K562 (cell line): ENCODE results near the gene TRIAP1. TPM values are rescaled to one million over a fixed set of nuclear protein-coding genes. Genes with fewer than 3 reads are reported as not detected.

Source experiments
- ATAC-seq: fragments of 200-7000 bp; cut with Tn5 transposase; 3 replicates; pipeline ENCODE4 v1.9.1; 2020; ENCODE audit warnings: moderate library complexity
- BruUV-seq: library from RNA; stranded (reverse); fragments of 400-500 nt; replicated peaks from 2 replicates; lab custom pipeline; 2021; lab: Mats Ljungman, UMichigan
- CTCF ChIA-PET: fragments of 300-600 bp; formaldehyde crosslinking; extraction: SDS; loops from one replicate; lab custom pipeline; 2021; ENCODE audit warnings: low intra/inter-chr PET ratio; lab: Yijun Ruan, JAX
- POLR2A ChIA-PET: fragments of 300-600, 350-650 bp; sonication (Branson Sonifier 250); formaldehyde crosslinking; extraction: SDS; loops from one replicate; lab custom pipeline; 2021; ENCODE audit warnings: antibody characterized with exemption, inconsistent platforms; lab: Yijun Ruan, JAX
- DNase-seq, 4 experiments: peaks; one replicate each; pipeline versions ENCODE4 v3.0.0 to v3.0.0-alpha.2; 2011 to 2018; ENCODE audit warnings: low spot score in 3 of 4, mixed read lengths in 3 of 4; ENCODE audit errors: extremely low read depth in 1 of 4
- FAIRE-seq: peaks from 2 replicates; lab custom pipeline; 2011; peaks lifted over from hg19 to GRCh38; lab: Jason Lieb, UNC
- H2AFZ ChIP-seq: 2 replicates; pipeline ENCODE4 v1.6.0; 2011; ENCODE audit warnings: low read depth, low read length, control low read depth, inconsistent platforms
- H3K27ac ChIP-seq: fragments of 200-600 bp; 3 replicates; pipeline ENCODE4 v1.8.0; 2011; ENCODE audit warnings: low read depth, mild to moderate bottlenecking, control low read depth, inconsistent platforms, low read length, moderate library complexity, mixed read lengths; ENCODE audit errors: extremely low read depth
- H3K27me3 ChIP-seq, 2 experiments: fragments of 300-600 bp in 1 of 2; 2 replicates in 1 of 2; 3 replicates in 1 of 2; pipeline versions ENCODE4 v1.6.0 to v1.8.0; 2011; ENCODE audit warnings: inconsistent platforms in 2 of 2, low read length in 2 of 2, mild to moderate bottlenecking in 1 of 2, mixed read lengths in 1 of 2, moderate library complexity in 1 of 2; ENCODE audit not compliant: control insufficient read depth in 2 of 2, insufficient read depth in 2 of 2
- H3K36me3 ChIP-seq: fragments of 300-600 bp; 3 replicates; pipeline ENCODE4 v1.8.0; 2011; ENCODE audit warnings: mild to moderate bottlenecking, low read length, inconsistent platforms; ENCODE audit not compliant: control insufficient read depth, insufficient read depth
- H3K4me1 ChIP-seq, 2 experiments: fragments of 200-600 bp in 1 of 2; replicated peaks in 1 of 2; 2 replicates in 1 of 2; 3 replicates in 1 of 2; pipeline versions ENCODE4 v1.5.1 to v1.8.0; 2011; ENCODE audit warnings: inconsistent platforms in 2 of 2, low read length in 2 of 2, mild to moderate bottlenecking in 1 of 2, mixed read lengths in 1 of 2, moderate library complexity in 1 of 2; ENCODE audit not compliant: control insufficient read depth in 2 of 2, insufficient read depth in 2 of 2
- H3K4me2 ChIP-seq: 2 replicates; pipeline ENCODE4 v1.6.1; 2011; ENCODE audit warnings: low read length, control low read depth, inconsistent platforms, mixed read lengths; ENCODE audit not compliant: insufficient read depth
- H3K4me3 ChIP-seq: fragments of 200-600 bp; sonication (generic), shearing (Covaris generic); 2 replicates; pipeline ENCODE4 v1.5.1; 2016; ENCODE audit warnings: control low read depth, inconsistent platforms
- H3K79me2 ChIP-seq: fragments of 200-600 bp; 3 replicates; pipeline ENCODE4 v1.8.0; 2011; ENCODE audit warnings: low read length, inconsistent platforms; ENCODE audit not compliant: control insufficient read depth, insufficient read depth
- H3K9ac ChIP-seq, 2 experiments: 2 replicates each; pipeline versions ENCODE4 v1.6.0 to v1.6.1; 2011; ENCODE audit warnings: low read depth in 2 of 2, low read length in 2 of 2, control low read depth in 1 of 2, inconsistent platforms in 1 of 2, mild to moderate bottlenecking in 1 of 2, mixed read lengths in 1 of 2; ENCODE audit not compliant: insufficient read depth in 1 of 2
- H3K9me1 ChIP-seq: one replicate; pipeline ENCODE4 v1.6.0; 2011; ENCODE audit warnings: inconsistent platforms, mild to moderate bottlenecking, low read length, moderate library complexity; ENCODE audit not compliant: control insufficient read depth, insufficient read depth
- H3K9me3 ChIP-seq: replicated peaks from 2 replicates; pipeline ENCODE4 v1.5.1; 2011; ENCODE audit warnings: low read depth, low read length, inconsistent platforms; ENCODE audit not compliant: control insufficient read depth, insufficient read depth
- H4K20me1 ChIP-seq: replicated peaks from 2 replicates; pipeline ENCODE4 v1.6.1; 2011; ENCODE audit warnings: low read length, inconsistent platforms, mixed read lengths; ENCODE audit not compliant: control insufficient read depth, insufficient read depth
- ATF2 ChIP-seq: sonication (generic); formaldehyde crosslinking; IDR thresholded peaks from 2 replicates; pipeline ENCODE4 v1.8.1; 2022; ENCODE audit warnings: missing genetic modification reagents
- BRD9 ChIP-seq: fragments of 450-650 bp; IDR thresholded peaks from 2 replicates; pipeline ENCODE4 v1.6.1; 2018; ENCODE audit warnings: low read depth; ENCODE audit not compliant: partially characterized antibody
- CC2D1A ChIP-seq: fragments of 450-650 bp; IDR thresholded peaks from 2 replicates; pipeline ENCODE4 v1.6.1; 2017; ENCODE audit warnings: mild to moderate bottlenecking
- CTCF ChIP-seq, 3 experiments: IDR thresholded peaks in 2 of 3; conservative IDR thresholded peaks in 1 of 3; 2 replicates each; pipeline ENCODE4 v1.5.1; 2011 to 2012; ENCODE audit warnings: low read length in 3 of 3, mild to moderate bottlenecking in 3 of 3, control low read depth in 2 of 3, improper control_type of control experiment in 1 of 3, inconsistent platforms in 1 of 3, low read depth in 1 of 3, mixed read lengths in 1 of 3, moderate library complexity in 1 of 3; ENCODE audit not compliant: insufficient read depth in 2 of 3
- FOXK1 ChIP-seq: sonication (generic); formaldehyde crosslinking; IDR thresholded peaks from 2 replicates; pipeline ENCODE4 v1.8.0; 2022; ENCODE audit warnings: missing genetic modification reagents, mild to moderate bottlenecking, borderline replicate concordance
- GTF3C2 ChIP-seq: IDR thresholded peaks from 3 replicates; pipeline ENCODE4 v1.6.1; 2011; ENCODE audit warnings: borderline replicate concordance, mild to moderate bottlenecking, moderate library complexity; ENCODE audit not compliant: insufficient read length; ENCODE audit errors: extremely low read depth
- MITF ChIP-seq: IDR thresholded peaks from 2 replicates; pipeline ENCODE4 v1.6.1; 2014; ENCODE audit warnings: antibody characterized with exemption
- SREBF2 ChIP-seq: sonication (generic); formaldehyde crosslinking; IDR thresholded peaks from 2 replicates; pipeline ENCODE4 v1.4.0; 2020; ENCODE audit warnings: mild to moderate bottlenecking, missing genetic modification reagents
- ZNF316 ChIP-seq: fragments of 450-650 bp; IDR thresholded peaks from 2 replicates; pipeline ENCODE4 v1.6.1; 2016
- ZNF518B ChIP-seq: fragments of 250-450 bp; sonication (Bioruptor Pico); IDR thresholded peaks from 2 replicates; pipeline ENCODE4 v1.5.0; 2021; ENCODE audit warnings: mild to moderate bottlenecking, moderate library complexity
- WGBS: fragments of 100-300 bp; shearing (Covaris generic); methylation state at CpG from one replicate; pipeline ENCODE4 v1.1.6; 2016; ENCODE audit warnings: low coverage, mixed read lengths; ENCODE audit not compliant: insufficient coverage; ENCODE audit errors: missing lambda C conversion rate; 5-methylcytosine and 5-hydroxymethylcytosine counted together
- in situ Hi-C: fragments of 300-500 bp; cut with MboI; formaldehyde crosslinking; loops from 4 replicates; pipeline ENCODE4 v1.15.0; 2018; ENCODE audit warnings: inconsistent platforms, mixed read lengths
- intact Hi-C: fragments of 100-400 bp; cut with micrococcal nuclease; formaldehyde crosslinking; loops from 2 replicates; pipeline ENCODE4 v1.14.2; 2022
- polyA plus RNA-seq, 8 experiments: library from polyadenylated mRNA; depleted of rRNA in 4 of 8; stranded (reverse) in 5 of 8; unstranded in 3 of 8; fragments of >200 nt; fragmentation: Nextera tagmentation in 2 of 8; fragmentation: Illumina TruSeq in 1 of 8; extraction: Ambion mirVana in 2 of 8; extraction: Trizol in 1 of 8; gene quantifications; 2 replicates each; pipeline versions ENCODE4 v1.2.1 to v1.2.3, GENCODE V29; 2011 to 2014; ENCODE audit warnings: inconsistent platforms in 1 of 8, missing spikeins in 1 of 8
- total RNA-seq, 7 experiments: library from RNA; depleted of rRNA in 6 of 7; stranded (reverse); fragments of >200 nt in 6 of 7; fragmentation: Illumina TruSeq in 2 of 7; extraction: Trizol in 2 of 7; gene quantifications; 2 replicates each; pipeline versions ENCODE4 v1.2.1 to v1.2.3, GENCODE V29; 2011 to 2021; ENCODE audit warnings: low replicate concordance in 1 of 7

The TRIAP1 gene
- total and polyA plus RNA-seq, 9 of the 15 experiments (the other 6 are each of a cell fraction or from before 2014, with no cell fraction given): 37.3 to 354 (median 65.4) TPM

GRCh38 chr12:120453977-120454376, 7.8 kb upstream of the TRIAP1 start:
- Histone ChIP-seq H3K4me3 (no peak overlapping the region), H3K9me1 (no peaks in the 10 kb centered on the region), H3K27ac (no peak overlapping the region), H4K20me1 (0 out of 2 replicates have a peak, but pooled peaks cover 14% of the 10 kb centered on the region), H3K9ac (no peak overlapping the region), H3K79me2 (peaks cover 16% of the 10 kb centered on the region), H3K27me3 (no peaks in the 10 kb centered on the region), H3K4me1 (no peaks in the 10 kb centered on the region; a peak in 1 of 5 replicates), H3K36me3 (peaks cover 83% of the 10 kb centered on the region), H3K4me2 (no peak overlapping the region), H2AFZ (no peak overlapping the region), H3K9me3 (no peaks in the 10 kb centered on the region)
- ChIA-PET CTCF (interaction anchor here (0.6 kb wide), 1 partner anchor 233 kb away, joined by 3 read pairs; the partner anchor contains the start of gene MLEC), POLR2A (interaction anchor here (0.6 to 8.1 kb wide), 3 partner anchors 8 to 320 kb away, joined by 3 to 38 read pairs (median 18); partner anchors contain the start of genes GATC and TRIAP1)
- ATAC-seq (peak; percentile 86), DNase-seq (peak; percentile 43 to 48 (median 46)), FAIRE-seq (peak; percentile 71)
- no TSS peak for BruUV-seq
- in situ Hi-C loops (no loop called here), intact Hi-C loops (no loop called here)
- WGBS: 57% methylated on average over 4 of the region's 4 CpGs
- TF ChIP-seq ATF2 (no peak), GTF3C2 (no peak), MITF (no peak), CC2D1A (no peak), ZNF316 (peak; percentile 92), SREBF2 (CRISPR knock-in tag) (no peak), ZNF518B (CRISPR knock-in tag) (no peak), BRD9 (no peak), CTCF (IDR thresholded peaks at IDR 0.05 in 2 of 3, conservative IDR thresholded peaks at IDR 0.05 in 1 of 3; ENCODE audit: insufficient read depth in 2 of 3, low read depth in 1 of 3, low read length in 3 of 3) (peak; percentile 63 to 70 (median 69)), FOXK1 (CRISPR knock-in tag) (no peak)
